Measurements from ENCODE around the gene PTPN14. TPM values are rescaled to one million over a fixed set of nuclear protein-coding genes. Genes with fewer than 3 reads are reported as not detected.

Gene PTPN14
- total and polyA plus RNA-seq, 12 donors = 5.0 to 71.6 (median 42.3) TPM

DNA sequence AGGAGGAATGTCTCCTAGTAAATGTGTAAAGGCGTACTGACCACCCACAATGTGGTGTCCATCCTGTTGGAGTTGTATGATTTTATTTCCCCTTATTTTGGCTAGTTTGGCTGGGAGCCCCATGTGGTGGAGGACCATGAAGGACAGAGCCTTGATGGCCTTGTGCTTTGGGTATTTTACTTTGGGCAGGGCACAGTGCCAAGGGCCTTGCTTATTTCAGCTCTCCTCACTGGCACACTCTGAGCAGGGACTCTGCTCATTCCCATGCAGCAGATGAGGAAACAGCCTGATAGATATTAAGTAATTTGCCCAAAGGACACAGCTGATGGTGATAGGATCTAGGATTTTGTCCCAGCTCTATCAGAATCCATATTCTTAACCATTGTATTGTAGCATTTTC lies 220.2 kb downstream of the PTPN14 start:
- H3K9me3 ChIP-seq = no peaks in the 10 kb centered on the region
- intact Hi-C loops (cut with DNase I) = loop anchor here in 6 of 10 donors (2.0 to 10.0 kb wide), 7 partner anchors 114 to 256 kb away; partner anchors contain the start of gene PTPN14 (in 2 of the 6)
- peak in 1 of 2 donors; percentile 43 for DNase-seq
- peak in 5 of 8 donors; percentile 20 to 34 (median 28) for ATAC-seq
- H3K4me1 ChIP-seq = peaks cover 6 to 62% (median 27%) of the 10 kb centered on the region in 9 donors
- H3K36me3 ChIP-seq = peaks cover 0 to 78% (median 33%) of the 10 kb centered on the region in 9 donors
- H3K27me3 ChIP-seq = no peaks in the 10 kb centered on the region
- peak overlapping the region in 8 of 10 donors; percentile 12 to 86 (median 50) for H3K27ac ChIP-seq
- TF ChIP-seq, protein P1, sequence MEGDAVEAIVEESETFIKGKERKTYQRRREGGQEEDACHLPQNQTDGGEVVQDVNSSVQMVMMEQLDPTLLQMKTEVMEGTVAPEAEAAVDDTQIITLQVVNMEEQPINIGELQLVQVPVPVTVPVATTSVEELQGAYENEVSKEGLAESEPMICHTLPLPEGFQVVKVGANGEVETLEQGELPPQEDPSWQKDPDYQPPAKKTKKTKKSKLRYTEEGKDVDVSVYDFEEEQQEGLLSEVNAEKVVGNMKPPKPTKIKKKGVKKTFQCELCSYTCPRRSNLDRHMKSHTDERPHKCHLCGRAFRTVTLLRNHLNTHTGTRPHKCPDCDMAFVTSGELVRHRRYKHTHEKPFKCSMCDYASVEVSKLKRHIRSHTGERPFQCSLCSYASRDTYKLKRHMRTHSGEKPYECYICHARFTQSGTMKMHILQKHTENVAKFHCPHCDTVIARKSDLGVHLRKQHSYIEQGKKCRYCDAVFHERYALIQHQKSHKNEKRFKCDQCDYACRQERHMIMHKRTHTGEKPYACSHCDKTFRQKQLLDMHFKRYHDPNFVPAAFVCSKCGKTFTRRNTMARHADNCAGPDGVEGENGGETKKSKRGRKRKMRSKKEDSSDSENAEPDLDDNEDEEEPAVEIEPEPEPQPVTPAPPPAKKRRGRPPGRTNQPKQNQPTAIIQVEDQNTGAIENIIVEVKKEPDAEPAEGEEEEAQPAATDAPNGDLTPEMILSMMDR (IDR thresholded peaks at IDR 0.05) = no peak
- WGBS, 2 donors = 91% methylated on average over 1 of the region's 1 CpG
- no peak overlapping the region for H3K4me3 ChIP-seq

DNA sequence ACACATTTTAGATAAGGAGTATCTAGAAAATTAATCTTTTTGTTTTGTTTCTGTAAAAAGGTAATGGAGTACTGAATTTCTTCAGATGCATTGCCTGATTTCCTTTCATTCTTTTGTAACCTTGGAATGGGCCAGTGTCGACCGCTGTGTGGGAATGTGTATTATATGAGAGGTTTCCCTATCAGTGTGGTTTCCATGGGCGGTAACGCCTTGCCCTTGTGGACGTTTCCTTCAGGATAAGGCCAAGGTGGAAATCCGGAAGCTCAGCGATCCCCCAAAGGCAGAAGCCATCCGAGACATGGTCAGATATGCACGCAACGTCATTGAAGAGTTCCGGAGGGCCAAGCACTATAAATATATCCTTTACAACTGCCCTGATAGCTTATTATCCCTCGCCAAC lies 220.7 kb downstream of the PTPN14 start:
- no peaks in the 10 kb centered on the region for H3K27me3 ChIP-seq
- H3K27ac ChIP-seq = peak overlapping the region in 8 of 10 donors; percentile 12 to 86 (median 50)
- ATAC-seq (peak in 2 of 8 donors; percentile 14 to 32), DNase-seq (peak in 1 of 2 donors; percentile 26)
- no peaks in the 10 kb centered on the region for H3K9me3 ChIP-seq
- TF ChIP-seq, protein P1 (IDR thresholded peaks at IDR 0.05) = no peak
- intact Hi-C loops (cut with DNase I) = loop anchor here in 6 of 10 donors (2.0 to 10.0 kb wide), 7 partner anchors 113 to 257 kb away; partner anchors contain the start of gene PTPN14 (in 2 of the 6)
- 37 to 60% methylated on average over 12 of the region's 12 CpGs for WGBS, 2 donors
- H3K36me3 ChIP-seq = peaks cover 0 to 79% (median 33%) of the 10 kb centered on the region in 9 donors
- no peak overlapping the region for H3K4me3 ChIP-seq
- H3K4me1 ChIP-seq = peaks cover 6 to 62% (median 27%) of the 10 kb centered on the region in 9 donors

DNA sequence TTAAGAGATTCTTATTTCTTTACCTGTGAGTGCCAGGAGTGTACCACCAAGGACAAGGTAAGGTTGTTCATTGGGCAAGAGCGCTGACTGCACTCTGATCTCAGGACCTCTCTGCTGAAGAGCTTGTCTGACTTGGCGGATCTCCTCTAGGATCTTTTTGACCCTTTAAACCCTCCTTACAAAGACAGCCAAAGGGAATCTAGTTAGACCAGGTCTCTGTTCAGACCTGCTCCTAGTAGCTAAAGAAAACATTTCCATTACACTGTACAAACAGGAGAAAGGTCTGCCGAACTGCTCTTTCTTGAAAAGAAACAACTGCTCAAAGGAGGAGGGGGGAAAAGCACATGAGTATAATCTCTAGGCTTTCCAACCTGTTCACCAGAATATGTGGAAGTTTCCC lies 221.2 kb downstream of the PTPN14 start:
- peaks cover 0 to 79% (median 36%) of the 10 kb centered on the region in 9 donors for H3K36me3 ChIP-seq
- H3K27me3 ChIP-seq = no peaks in the 10 kb centered on the region
- H3K4me3 ChIP-seq = no peak overlapping the region
- no peak for DNase-seq
- WGBS, 2 donors = 88% methylated on average over 3 of the region's 3 CpGs
- TF ChIP-seq, protein P1 (IDR thresholded peaks at IDR 0.05) = no peak
- intact Hi-C loops (cut with DNase I) = loop anchor here in 6 of 10 donors (2.0 to 10.0 kb wide), 7 partner anchors 113 to 257 kb away; partner anchors contain the start of gene PTPN14 (in 2 of the 6)
- H3K4me1 ChIP-seq = peaks cover 6 to 62% (median 27%) of the 10 kb centered on the region in 9 donors
- no peaks in the 10 kb centered on the region for H3K9me3 ChIP-seq
- H3K27ac ChIP-seq = peak overlapping the region in 6 of 10 donors; percentile 40 to 86 (median 58)
- no peak for ATAC-seq

DNA sequence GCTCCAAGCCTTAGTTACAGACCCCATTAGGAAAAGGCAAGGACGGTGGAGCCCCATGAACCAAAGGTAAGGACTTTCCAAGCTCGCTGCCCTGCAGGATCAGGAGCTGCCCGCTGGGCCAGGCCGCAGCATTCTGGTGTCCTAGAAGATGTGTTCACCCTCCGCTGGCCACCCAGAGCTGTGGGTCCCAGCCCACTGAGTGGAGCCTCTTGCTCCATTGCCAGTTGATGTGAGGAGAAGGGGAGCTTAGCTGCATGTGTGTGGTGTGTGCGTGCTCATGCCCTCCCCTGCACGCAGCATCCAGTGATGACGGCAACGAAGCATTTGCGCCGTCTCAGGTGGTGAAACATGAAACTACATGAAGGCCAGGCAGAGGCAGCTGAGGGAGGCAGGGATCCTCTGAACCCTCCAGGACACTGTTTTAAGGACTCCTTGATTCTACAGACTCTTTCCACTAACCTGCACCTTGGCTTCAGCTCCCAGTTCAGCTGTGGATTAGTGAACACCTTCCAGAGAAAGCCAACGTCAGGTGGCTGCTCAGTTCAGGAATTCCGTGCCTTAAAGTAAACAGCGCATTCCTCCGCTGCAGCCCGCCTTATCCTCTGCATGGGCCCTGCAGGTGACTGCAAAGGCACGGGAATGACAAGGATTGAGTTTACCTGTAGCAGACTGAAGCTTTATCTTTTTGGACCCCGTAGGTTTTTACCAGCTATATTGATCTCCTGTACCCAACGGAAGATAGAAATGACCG lies 221.8 kb downstream of the PTPN14 start:
- ATAC-seq = peak in 1 of 8 donors; percentile 13
- no peak for DNase-seq
- H3K27ac ChIP-seq = peak overlapping the region in 5 of 10 donors; percentile 31 to 86 (median 73)
- H3K4me1 ChIP-seq = peaks cover 6 to 62% (median 27%) of the 10 kb centered on the region in 9 donors
- peaks cover 0 to 79% (median 36%) of the 10 kb centered on the region in 9 donors for H3K36me3 ChIP-seq
- intact Hi-C loops (cut with DNase I) = loop anchor here (1.0 to 10.0 kb wide), 16 partner anchors 47 to 258 kb away; partner anchors contain the start of genes PTPN14 (in 2 of the 10) and SMYD2 (in 1 of the 10)
- 92% methylated on average over 20 of the region's 20 CpGs for WGBS, 2 donors
- no peaks in the 10 kb centered on the region for H3K27me3 ChIP-seq
- no peak overlapping the region for H3K4me3 ChIP-seq
- TF ChIP-seq, protein P1 (IDR thresholded peaks at IDR 0.05) = no peak
- H3K9me3 ChIP-seq = no peaks in the 10 kb centered on the region
